Astrocyte (in vitro differentiated cells and primary cell): Measurements from ENCODE around the gene ZBTB17. TPM values are rescaled to one million over a fixed set of nuclear protein-coding genes. Genes with fewer than 3 reads are reported as not detected.

Experiments used
- DNase-seq: peaks from one replicate; pipeline ENCODE4 v3.0.0-alpha.2; 2010; ENCODE audit warnings: low read depth
- FAIRE-seq: peaks from 2 replicates; lab custom pipeline; 2011; peaks lifted over from hg19 to GRCh38; lab: Jason Lieb, UNC
- H2AFZ ChIP-seq: 2 replicates; pipeline ENCODE4 v1.6.0; 2012; ENCODE audit warnings: low read depth, low read length, inconsistent platforms
- H3K27ac ChIP-seq: 2 replicates; pipeline ENCODE4 v1.5.1; 2011; ENCODE audit warnings: low read depth, low read length, inconsistent platforms
- H3K27me3 ChIP-seq: 2 replicates; pipeline ENCODE4 v1.6.0; 2011; ENCODE audit warnings: low read length, inconsistent platforms; ENCODE audit not compliant: insufficient read depth
- H3K36me3 ChIP-seq: 2 replicates; pipeline ENCODE4 v1.5.1; 2011; ENCODE audit warnings: low read length, inconsistent platforms; ENCODE audit not compliant: insufficient read depth
- H3K4me1 ChIP-seq: 2 replicates; pipeline ENCODE4 v1.5.1; 2011; ENCODE audit warnings: low read length, inconsistent platforms; ENCODE audit not compliant: insufficient read depth
- H3K4me2 ChIP-seq: 2 replicates; pipeline ENCODE4 v1.6.0; 2012; ENCODE audit warnings: low read length, inconsistent platforms
- H3K4me3 ChIP-seq: 2 replicates; pipeline ENCODE4 v1.5.1; 2011; ENCODE audit warnings: low read depth, mild to moderate bottlenecking, low read length, inconsistent platforms; ENCODE audit not compliant: insufficient read depth
- H3K79me2 ChIP-seq: 2 replicates; pipeline ENCODE4 v1.6.0; 2012; ENCODE audit warnings: mild to moderate bottlenecking, low read length, inconsistent platforms; ENCODE audit not compliant: insufficient read depth
- H3K9ac ChIP-seq: 2 replicates; pipeline ENCODE4 v1.6.0; 2012; ENCODE audit warnings: mild to moderate bottlenecking, low read length, inconsistent platforms
- H3K9me3 ChIP-seq: 2 replicates; pipeline ENCODE4 v1.5.1; 2012; ENCODE audit warnings: low read depth, mild to moderate bottlenecking, low read length, inconsistent platforms; ENCODE audit not compliant: insufficient read depth
- H4K20me1 ChIP-seq: 2 replicates; pipeline ENCODE4 v1.6.0; 2012; ENCODE audit warnings: low read length, inconsistent platforms; ENCODE audit not compliant: insufficient read depth
- H3K27ac Mint-ChIP-seq: one replicate; pipeline ENCODE4 v1.8.0; 2021; ENCODE audit warnings: mild to moderate bottlenecking, mixed read lengths; ENCODE audit not compliant: unreplicated experiment
- H3K27me3 Mint-ChIP-seq: one replicate; pipeline ENCODE4 v1.8.0; 2021; ENCODE audit warnings: low read depth, mixed read lengths; ENCODE audit not compliant: unreplicated experiment
- H3K36me3 Mint-ChIP-seq: one replicate; pipeline ENCODE4 v1.8.0; 2021; ENCODE audit warnings: low read depth, mixed read lengths; ENCODE audit not compliant: unreplicated experiment
- H3K4me1 Mint-ChIP-seq: one replicate; pipeline ENCODE4 v1.8.0; 2021; ENCODE audit warnings: low read depth, mixed read lengths; ENCODE audit not compliant: unreplicated experiment
- H3K4me3 Mint-ChIP-seq: one replicate; pipeline ENCODE4 v1.8.0; 2021; ENCODE audit warnings: mild to moderate bottlenecking, moderate library complexity, mixed read lengths; ENCODE audit not compliant: unreplicated experiment
- H3K9me3 Mint-ChIP-seq: one replicate; pipeline ENCODE4 v1.8.0; 2021; ENCODE audit warnings: mild to moderate bottlenecking, mixed read lengths; ENCODE audit not compliant: unreplicated experiment
- EZH2 ChIP-seq: IDR thresholded peaks from 2 replicates; pipeline ENCODE4 v1.6.1; 2012; ENCODE audit warnings: mild to moderate bottlenecking, low read length, inconsistent platforms; ENCODE audit not compliant: insufficient read depth
- total RNA-seq: library from RNA; stranded (reverse); gene quantifications from 2 replicates; pipeline ENCODE4 v1.2.1, GENCODE V29; 2021
- TF ChIP-seq, protein P1 (sequence below): IDR thresholded peaks from 2 replicates; pipeline ENCODE4 v1.5.1; 2011; ENCODE audit warnings: low read depth, mild to moderate bottlenecking, inconsistent platforms, low read length, moderate library complexity; ENCODE audit not compliant: insufficient read depth

ZBTB17 gene
- total RNA-seq, 1 donor from 2014 or later: 28.1 TPM

DNA sequence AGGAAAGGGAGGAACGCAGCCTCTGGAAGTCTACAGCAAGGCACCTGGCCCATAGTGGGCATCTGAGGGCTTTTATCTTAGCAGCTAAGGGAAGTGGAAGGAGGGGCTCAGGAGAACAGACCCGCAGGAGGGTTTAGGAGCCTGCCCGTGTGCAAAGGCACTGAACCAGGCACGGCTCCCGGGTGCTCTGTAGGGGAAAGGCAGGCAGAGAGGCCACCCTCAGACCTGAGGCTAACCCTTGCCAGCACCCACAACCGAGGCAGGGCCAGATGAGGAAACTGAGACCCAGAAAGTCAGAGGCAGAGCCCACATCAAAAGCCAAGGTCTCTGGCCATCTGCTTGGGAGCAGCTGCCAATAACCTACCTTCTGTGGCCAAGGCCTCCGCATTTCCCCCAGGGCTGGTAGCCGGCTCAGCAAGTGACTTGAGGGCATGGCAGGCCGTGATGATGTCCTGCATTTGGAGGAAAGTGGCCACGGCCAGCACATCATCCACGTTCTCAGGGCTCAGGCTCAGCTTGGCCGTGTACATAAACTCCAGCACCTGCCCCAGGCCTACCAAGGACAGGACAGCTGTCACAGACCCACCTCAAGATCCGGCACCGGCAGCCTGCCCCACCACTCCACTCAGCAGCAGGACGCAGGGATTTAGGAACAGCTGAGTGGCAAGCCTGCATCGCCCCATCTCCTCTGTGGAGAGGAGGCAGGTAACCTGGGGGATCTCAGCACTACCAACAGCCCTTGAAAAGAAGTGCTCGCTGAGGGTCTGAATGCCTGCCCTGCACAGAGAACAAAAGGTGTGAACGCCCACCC is 29.1 kb downstream of the ZBTB17 start:
- Histone ChIP-seq H3K4me2 (no peak overlapping the region), H3K79me2 (peaks cover 56% of the 10 kb centered on the region), H3K27ac (no peak overlapping the region), H3K27me3 (no peaks in the 10 kb centered on the region), H3K9me3 (no peaks in the 10 kb centered on the region), H3K4me3 (no peak overlapping the region), H4K20me1 (peaks cover 46% of the 10 kb centered on the region), H3K9ac (no peak overlapping the region), H3K36me3 (peaks cover 13% of the 10 kb centered on the region), H3K4me1 (peaks cover 41% of the 10 kb centered on the region), H2AFZ (no peak overlapping the region)
- Mint-ChIP-seq H3K4me1 (peaks cover 34% of the 10 kb centered on the region), H3K27ac (no peak overlapping the region), H3K9me3 (no peaks in the 10 kb centered on the region), H3K4me3 (no peak overlapping the region), H3K27me3 (no peaks in the 10 kb centered on the region), H3K36me3 (peaks cover 11% of the 10 kb centered on the region)
- FAIRE-seq (no peak), DNase-seq (no peak)
- TF ChIP-seq, protein P1, sequence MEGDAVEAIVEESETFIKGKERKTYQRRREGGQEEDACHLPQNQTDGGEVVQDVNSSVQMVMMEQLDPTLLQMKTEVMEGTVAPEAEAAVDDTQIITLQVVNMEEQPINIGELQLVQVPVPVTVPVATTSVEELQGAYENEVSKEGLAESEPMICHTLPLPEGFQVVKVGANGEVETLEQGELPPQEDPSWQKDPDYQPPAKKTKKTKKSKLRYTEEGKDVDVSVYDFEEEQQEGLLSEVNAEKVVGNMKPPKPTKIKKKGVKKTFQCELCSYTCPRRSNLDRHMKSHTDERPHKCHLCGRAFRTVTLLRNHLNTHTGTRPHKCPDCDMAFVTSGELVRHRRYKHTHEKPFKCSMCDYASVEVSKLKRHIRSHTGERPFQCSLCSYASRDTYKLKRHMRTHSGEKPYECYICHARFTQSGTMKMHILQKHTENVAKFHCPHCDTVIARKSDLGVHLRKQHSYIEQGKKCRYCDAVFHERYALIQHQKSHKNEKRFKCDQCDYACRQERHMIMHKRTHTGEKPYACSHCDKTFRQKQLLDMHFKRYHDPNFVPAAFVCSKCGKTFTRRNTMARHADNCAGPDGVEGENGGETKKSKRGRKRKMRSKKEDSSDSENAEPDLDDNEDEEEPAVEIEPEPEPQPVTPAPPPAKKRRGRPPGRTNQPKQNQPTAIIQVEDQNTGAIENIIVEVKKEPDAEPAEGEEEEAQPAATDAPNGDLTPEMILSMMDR: no peak
- no peak for TF ChIP-seq EZH2

DNA sequence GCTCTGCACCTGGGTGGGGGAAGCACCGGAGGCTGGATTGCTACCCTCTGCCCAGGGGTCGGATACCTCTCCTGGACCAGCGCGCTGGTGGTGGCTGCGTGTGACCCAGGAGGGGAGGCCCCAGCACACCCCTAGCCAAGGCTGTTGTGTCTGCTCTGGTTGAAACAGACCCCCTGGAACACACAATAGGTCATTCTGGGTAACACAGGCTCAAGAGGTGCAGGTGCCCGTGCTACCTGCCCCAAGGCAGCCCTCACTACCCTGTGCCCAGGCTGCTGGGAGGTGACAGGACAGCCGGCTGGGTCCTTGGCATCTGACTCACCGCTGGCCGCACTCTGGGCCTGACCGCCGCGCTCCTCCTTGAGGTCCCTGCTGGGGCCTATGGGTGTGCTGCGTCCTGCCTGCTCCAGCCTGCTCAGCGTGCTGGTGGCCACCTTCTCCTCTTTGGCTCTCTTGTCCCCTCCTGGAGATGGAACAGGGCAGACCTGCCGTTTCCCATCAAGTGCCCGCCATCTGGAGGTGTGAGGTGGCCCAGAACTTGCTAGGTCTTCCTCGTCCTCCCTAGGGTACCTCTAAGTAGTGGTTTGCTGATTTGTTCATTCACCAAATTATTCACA is 30.0 kb downstream of the ZBTB17 start:
- no peak overlapping the region for H2AFZ ChIP-seq
- H3K27ac Mint-ChIP-seq: no peak overlapping the region
- H3K27me3 Mint-ChIP-seq: no peaks in the 10 kb centered on the region
- FAIRE-seq (no peak), DNase-seq (no peak)
- H3K27me3 ChIP-seq: no peaks in the 10 kb centered on the region
- H3K36me3 Mint-ChIP-seq: peaks cover 11% of the 10 kb centered on the region
- H3K36me3 ChIP-seq: peaks cover 17% of the 10 kb centered on the region
- no peaks in the 10 kb centered on the region for H3K9me3 Mint-ChIP-seq
- H3K27ac ChIP-seq: no peak overlapping the region
- no peaks in the 10 kb centered on the region for H3K9me3 ChIP-seq
- H4K20me1 ChIP-seq: peaks cover 48% of the 10 kb centered on the region
- peaks cover 27% of the 10 kb centered on the region for H3K4me1 Mint-ChIP-seq
- no peak for TF ChIP-seq EZH2
- TF ChIP-seq, protein P1: no peak
- H3K4me3 ChIP-seq: no peak overlapping the region
- H3K4me3 Mint-ChIP-seq: no peak overlapping the region
- H3K4me1 ChIP-seq: peaks cover 33% of the 10 kb centered on the region
- no peak overlapping the region for H3K4me2 ChIP-seq
- no peak overlapping the region for H3K9ac ChIP-seq
- peaks cover 57% of the 10 kb centered on the region for H3K79me2 ChIP-seq
